NOMO-1 treated with dmso at 0.1 percent for 144 hours (cell line): ENCODE measurements around the gene TP53AIP1.

Experiments used
- DNase-seq: peaks from one replicate; lab custom pipeline; 2025; ENCODE audit not compliant: unreplicated experiment; lab: John Stamatoyannopoulos, UW

TP53AIP1 gene

GRCh38 chr11:128943428-128943976 is 831 bp upstream of the TP53AIP1 start:
- no peak for DNase-seq

GRCh38 chr11:128942272-128942612 is 429 bp downstream of the TP53AIP1 start:
- DNase-seq, result no peak

GRCh38 chr11:128941573-128942271 is 949 bp downstream of the TP53AIP1 start:
- no peak for DNase-seq

- no peak for DNase-seq
Measured at GRCh38 chr11:128941110-128941509, 1.6 kb downstream of the TP53AIP1 start.

DNA sequence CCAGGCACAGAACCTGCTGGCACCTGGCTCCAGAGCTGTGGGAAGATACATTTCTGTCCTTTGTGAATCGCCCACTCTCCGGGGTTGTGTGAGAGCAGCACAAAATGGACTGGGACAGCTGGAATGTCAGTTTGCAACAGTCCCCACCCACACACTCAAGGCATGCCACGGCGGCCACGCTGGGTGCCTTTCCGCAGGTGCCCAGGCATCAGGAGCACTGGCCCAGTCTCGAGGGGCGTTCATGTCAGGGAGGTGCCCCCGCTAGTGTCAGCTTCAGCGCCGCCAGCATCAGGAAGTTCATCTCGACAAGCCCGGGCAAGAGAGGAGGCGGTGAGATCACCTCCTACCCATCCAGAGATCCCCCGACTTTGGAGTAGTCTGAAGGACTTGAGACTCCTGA is 2.1 kb downstream of the TP53AIP1 start:
- DNase-seq, result no peak

DNA sequence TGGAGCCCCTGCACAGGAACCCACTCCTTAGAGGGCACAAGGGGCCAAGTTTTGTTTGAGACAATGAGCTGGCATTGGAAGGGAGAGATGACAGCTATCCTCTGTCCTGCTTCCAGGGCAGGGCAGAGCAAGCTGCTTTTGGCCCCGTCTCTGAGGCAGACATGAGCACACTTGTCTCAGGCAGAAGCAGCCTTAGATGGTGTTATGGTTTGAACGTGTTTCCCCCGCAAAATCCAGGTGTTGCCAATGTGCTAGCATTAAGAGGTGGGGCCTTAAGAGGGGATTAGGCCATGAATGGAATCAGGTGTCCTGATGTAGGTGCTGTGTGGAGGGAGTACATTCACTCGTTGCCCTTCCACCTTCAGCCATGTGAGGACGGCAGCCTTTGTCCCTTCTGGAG is 2.5 kb downstream of the TP53AIP1 start:
- no peak for DNase-seq

DNA sequence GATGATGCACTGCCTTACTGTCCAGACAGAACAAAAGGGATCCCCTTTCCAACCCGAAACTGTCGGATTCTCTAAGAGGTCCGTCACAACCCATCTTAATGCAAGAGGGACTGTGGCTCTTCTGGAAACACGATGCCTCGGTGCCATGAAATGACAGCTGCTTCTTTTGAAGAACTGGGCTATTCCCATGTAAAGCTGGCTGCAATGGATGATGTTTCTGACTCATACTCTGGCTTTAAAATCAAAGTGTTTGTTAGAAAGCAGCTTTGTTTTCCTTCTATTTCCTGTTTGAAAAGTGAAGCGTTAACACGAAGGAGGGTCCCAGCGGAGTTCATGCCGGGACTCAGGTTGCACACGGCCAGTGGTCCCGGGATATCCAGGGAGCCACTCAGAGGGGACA is 3.1 kb downstream of the TP53AIP1 start:
- DNase-seq, result no peak

GRCh38 chr11:128938156-128938885 is 4.3 kb downstream of the TP53AIP1 start:
- DNase-seq, result no peak

GRCh38 chr11:128937480-128937879 is 5.2 kb downstream of the TP53AIP1 start:
- no peak for DNase-seq

DNA sequence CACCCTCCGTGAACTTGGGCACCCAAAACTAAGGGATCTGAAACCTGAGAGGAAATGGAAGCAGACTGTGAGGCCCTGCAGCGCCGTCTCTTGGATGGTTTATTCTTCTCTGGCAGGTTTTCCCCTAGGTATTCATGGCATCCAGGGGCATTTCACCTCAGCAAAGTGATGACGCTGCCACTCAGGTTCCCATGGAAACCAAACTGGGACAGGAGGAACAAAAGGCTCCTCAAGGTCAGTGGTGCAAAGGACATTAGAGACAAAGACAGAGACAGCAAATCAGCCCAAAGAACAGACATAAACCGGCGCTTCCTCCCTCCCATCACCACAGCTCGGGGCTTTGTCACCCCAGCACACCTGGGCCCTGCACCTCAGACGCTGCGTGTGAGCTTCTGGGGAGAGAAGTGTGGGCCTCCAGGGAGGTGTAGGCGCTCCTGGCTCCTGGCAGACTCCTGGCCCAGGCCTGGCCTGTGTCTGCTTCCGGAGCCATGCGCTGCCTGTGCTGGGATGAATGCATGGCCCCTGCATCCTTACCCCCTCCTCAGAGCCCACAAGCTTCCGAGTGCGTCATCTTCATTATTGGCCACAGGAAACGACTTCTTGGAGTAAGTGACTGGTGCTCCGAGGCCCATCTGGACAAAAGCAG is 5.9 kb downstream of the TP53AIP1 start:
- no peak for DNase-seq

DNA sequence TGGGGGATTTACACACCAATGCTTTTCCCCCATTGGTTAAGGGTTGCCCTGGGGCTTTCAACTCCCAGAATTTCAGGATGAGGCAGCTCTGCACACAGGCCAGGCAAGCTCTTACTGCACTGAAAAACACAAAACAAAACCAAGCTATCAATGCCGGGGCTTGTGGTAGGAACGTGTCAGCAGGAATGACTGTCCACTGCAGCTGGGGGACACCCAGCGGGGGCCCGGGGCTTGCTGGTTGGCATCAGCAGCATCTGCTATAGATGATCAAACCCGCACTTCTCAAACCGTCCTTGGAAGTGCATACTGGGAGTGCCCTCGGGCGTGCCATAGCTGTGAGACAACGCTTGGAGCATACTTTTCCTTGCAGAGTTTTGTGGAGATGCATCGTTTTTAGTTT is 7.7 kb downstream of the TP53AIP1 start:
- no peak for DNase-seq

GRCh38 chr11:128934351-128934750 is 8.3 kb downstream of the TP53AIP1 start:
- DNase-seq, result no peak

DNA sequence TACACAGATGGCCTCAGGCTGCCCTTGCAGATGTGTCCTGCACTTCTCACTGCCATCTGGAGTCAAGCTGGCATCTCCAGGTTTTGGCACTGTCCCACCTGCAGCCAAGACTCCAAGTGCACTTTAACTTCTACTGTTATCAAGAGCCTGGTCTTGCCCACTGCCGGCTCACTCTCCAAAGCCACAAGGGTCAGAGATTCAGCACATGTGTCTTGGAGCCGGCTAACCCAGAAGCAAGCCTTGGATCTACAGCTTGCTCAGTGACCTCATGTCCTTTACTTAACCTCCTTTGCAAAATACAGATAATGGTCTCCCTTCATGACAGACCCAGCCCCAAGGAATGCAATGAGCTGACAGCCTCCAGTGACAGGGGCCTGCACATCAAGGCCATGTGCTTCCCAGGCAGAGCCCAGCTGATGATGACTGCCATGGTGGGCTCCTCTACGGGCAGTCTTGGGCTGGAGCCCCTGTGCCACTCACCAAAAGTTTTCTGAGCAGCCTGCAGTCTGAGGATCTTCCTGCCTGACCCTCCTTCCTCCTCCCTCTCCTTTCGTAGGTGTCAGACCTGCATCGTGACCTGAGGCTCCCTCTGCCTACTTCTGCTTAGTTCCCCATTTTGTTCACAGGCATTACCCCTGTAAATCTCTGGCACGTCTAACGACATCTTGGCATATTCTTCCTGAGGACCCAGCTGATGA is 9.0 kb downstream of the TP53AIP1 start:
- DNase-seq, result no peak

DNA sequence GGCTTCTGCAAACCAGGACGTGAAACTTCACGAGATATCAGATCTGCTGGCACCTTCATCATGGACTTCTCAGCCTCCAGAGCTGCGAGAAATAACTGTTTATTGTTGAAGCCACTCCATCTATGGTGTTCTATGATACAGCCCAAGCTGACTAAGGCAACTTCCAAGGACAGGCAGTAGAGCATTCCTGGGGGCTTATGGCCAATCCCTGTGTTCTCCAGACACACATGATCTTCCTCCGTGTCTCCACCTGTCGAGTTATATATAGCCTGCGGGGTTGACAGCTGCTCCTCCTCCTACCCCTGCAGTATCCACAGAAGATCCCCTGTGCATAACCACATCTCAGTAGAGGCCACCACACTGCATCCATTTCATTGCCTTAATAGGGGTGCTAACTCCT is 11.0 kb downstream of the TP53AIP1 start:
- no peak for DNase-seq

GRCh38 chr11:128931066-128931465 is 11.6 kb downstream of the TP53AIP1 start:
- no peak for DNase-seq

DNA sequence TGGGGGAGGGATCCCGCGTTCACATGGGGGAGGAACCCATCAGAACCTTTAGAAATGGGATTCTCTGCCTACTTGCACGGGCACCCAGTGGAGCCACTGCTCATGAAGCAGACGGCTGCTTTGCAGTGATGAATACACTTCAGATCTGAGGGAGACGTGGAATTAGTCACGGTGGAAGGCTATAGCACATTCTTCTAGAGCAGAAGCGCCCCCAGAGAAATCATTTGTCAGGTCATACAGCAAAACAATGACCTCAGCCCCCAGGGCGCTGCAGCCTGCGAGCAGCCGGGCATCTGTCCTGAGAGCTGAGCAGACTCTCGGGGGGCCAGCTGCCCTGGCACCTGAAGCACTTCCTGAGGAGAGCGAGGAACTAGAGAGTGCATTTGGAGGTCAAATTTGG is 12.7 kb downstream of the TP53AIP1 start:
- no peak for DNase-seq

GRCh38 chr11:128929468-128929867 is 13.2 kb downstream of the TP53AIP1 start:
- DNase-seq, result no peak

DNA sequence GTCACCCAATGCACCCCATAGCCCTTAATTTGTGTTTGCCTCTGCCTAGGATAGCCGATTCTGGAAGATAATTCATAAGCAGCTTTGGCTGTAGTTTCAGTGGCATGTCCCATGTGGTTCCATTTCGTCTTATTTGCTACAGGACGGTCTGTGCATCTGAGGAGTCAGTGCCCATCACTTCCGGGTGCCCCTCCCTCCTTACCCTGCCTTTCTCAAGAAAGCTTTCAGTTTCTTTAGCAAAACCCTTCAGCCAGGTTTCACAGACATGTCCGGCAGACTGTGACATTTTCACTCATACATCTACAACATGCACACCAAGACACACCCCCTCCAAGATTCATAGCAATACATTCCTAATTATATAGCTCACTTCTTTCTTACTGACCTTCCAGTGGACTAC is 14.3 kb downstream of the TP53AIP1 start:
- DNase-seq, result no peak

DNA sequence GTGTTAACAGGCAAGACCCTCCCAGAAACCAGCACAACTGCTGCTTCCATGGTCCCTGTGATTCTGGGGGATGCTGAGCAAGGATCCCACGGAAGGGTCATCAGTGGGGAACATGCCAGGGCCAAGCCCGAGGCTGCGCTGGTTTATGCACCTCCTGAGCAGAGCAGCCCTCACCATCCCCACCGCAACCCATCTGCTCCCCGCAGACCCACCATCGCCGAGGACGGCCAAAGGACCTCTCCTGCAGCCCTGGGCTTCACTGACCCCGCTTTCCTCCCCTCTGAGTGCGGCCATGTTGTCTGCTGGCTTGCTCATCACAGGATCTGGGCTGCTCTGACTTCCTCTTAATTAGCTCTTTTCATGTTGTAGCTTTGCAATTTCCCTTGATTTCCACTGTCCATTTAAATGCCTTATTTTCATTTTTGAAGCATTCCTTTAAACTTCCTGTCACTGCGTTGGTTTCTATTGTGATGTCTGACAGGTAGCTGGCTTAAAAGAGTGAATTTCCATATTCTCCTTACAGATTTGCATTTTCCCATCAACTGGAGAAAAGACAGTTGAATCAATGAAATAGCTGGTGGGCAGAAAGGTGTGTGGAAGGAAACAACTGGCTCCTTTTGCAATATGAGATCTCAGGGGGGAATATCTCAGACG is 14.9 kb downstream of the TP53AIP1 start:
- no peak for DNase-seq

GRCh38 chr11:128927108-128927461 is 15.6 kb downstream of the TP53AIP1 start:
- no peak for DNase-seq
